Large intestine (tissue), 12 donors: ENCODE results near the gene TUBA4A. TPM values are rescaled to one million over a fixed set of nuclear protein-coding genes. Genes with fewer than 3 reads are reported as not detected.

Experiments used
- DNase-seq, 2 donors: peaks; one replicate each; pipeline versions ENCODE4 v3.0.0 to v3.0.0-alpha.2; 2013
- H3K27ac ChIP-seq: one replicate; pipeline ENCODE4 v1.5.1; 2013; ENCODE audit warnings: low read length
- H3K27me3 ChIP-seq: 2 replicates; pipeline ENCODE4 v1.6.1; 2013; ENCODE audit warnings: low read length; ENCODE audit not compliant: control insufficient read depth, insufficient read depth
- H3K36me3 ChIP-seq: 2 replicates; pipeline ENCODE4 v1.6.1; 2013; ENCODE audit warnings: low read length; ENCODE audit not compliant: control insufficient read depth, insufficient read depth
- H3K4me1 ChIP-seq: one replicate; pipeline ENCODE4 v1.6.1; 2013; ENCODE audit warnings: low read length; ENCODE audit not compliant: control insufficient read depth, insufficient read depth
- H3K4me3 ChIP-seq: one replicate; pipeline ENCODE4 v1.5.1; 2013; ENCODE audit warnings: low read length
- H3K9me3 ChIP-seq: one replicate; pipeline ENCODE4 v1.6.1; 2013; ENCODE audit warnings: mild to moderate bottlenecking, low read depth, low read length, moderate library complexity; ENCODE audit not compliant: control insufficient read depth
- WGBS: methylation state at CpG from one replicate; pipeline ENCODE4 v1.1.5; 2013; ENCODE audit warnings: low lambda C conversion rate; ENCODE audit not compliant: insufficient coverage; 5-methylcytosine and 5-hydroxymethylcytosine counted together
- long read RNA-seq, 11 donors: transcript quantifications; one replicate each; lab custom pipeline, GENCODE V29; 2026
- polyA plus RNA-seq: library from polyadenylated mRNA; unstranded; fragments of 120-200 nt; gene quantifications from one replicate; pipeline ENCODE4 v1.2.1, GENCODE V29; 2013

TUBA4A gene
- polyA plus RNA-seq = 25.6 TPM
- long read RNA-seq, donor 1, partial matches to known transcripts = 6 of 9 reads
- long read RNA-seq, donor 1, other reads (novel, unspliced or antisense) = 0 of 9 reads
- long read RNA-seq, donor 2, transcript TUBA4A-201 (4 exons, 2,162 nt) = major isoform, 15 of 20 reads
- long read RNA-seq, donor 2, partial matches to known transcripts = 5 of 20 reads
- long read RNA-seq, donor 2, other reads (novel, unspliced or antisense) = 0 of 20 reads
- long read RNA-seq, donor 3 = 0 reads
- long read RNA-seq, donor 4, partial matches to known transcripts = 0 of 2 reads
- long read RNA-seq, donor 4, other reads (novel, unspliced or antisense) = 0 of 2 reads
- long read RNA-seq, donor 5, transcript TUBA4A-201 (4 exons, 2,162 nt) = major isoform, 15 of 15 reads
- long read RNA-seq, donor 5, partial matches to known transcripts = 0 of 15 reads
- long read RNA-seq, donor 5, other reads (novel, unspliced or antisense) = 0 of 15 reads
- long read RNA-seq, donor 6, transcript TUBA4A-201 (4 exons, 2,162 nt) = major isoform, 10 of 66 reads
- long read RNA-seq, donor 6, partial matches to known transcripts = 56 of 66 reads
- long read RNA-seq, donor 6, other reads (novel, unspliced or antisense) = 0 of 66 reads
- long read RNA-seq, donor 7, transcript TUBA4A-201 (4 exons, 2,162 nt) = major isoform, 10 of 11 reads
- long read RNA-seq, donor 7, partial matches to known transcripts = 0 of 11 reads
- long read RNA-seq, donor 7, other reads (novel, unspliced or antisense) = 0 of 11 reads
- long read RNA-seq, donor 8, transcript TUBA4A-201 (4 exons, 2,162 nt) = major isoform, 22 of 29 reads
- long read RNA-seq, donor 8, partial matches to known transcripts = 6 of 29 reads
- long read RNA-seq, donor 8, other reads (novel, unspliced or antisense) = 0 of 29 reads
- long read RNA-seq, donor 9, transcript TUBA4A-201 (4 exons, 2,162 nt) = major isoform, 17 of 25 reads
- long read RNA-seq, donor 9, partial matches to known transcripts = 6 of 25 reads
- long read RNA-seq, donor 9, other reads (novel, unspliced or antisense) = 0 of 25 reads
- long read RNA-seq, donor 10, transcript TUBA4A-201 (4 exons, 2,162 nt) = major isoform, 10 of 10 reads
- long read RNA-seq, donor 10, partial matches to known transcripts = 0 of 10 reads
- long read RNA-seq, donor 10, other reads (novel, unspliced or antisense) = 0 of 10 reads
- long read RNA-seq, donor 11, transcript TUBA4A-201 (4 exons, 2,162 nt) = major isoform, 5 of 5 reads
- long read RNA-seq, donor 11, partial matches to known transcripts = 0 of 5 reads
- long read RNA-seq, donor 11, other reads (novel, unspliced or antisense) = 0 of 5 reads

DNA sequence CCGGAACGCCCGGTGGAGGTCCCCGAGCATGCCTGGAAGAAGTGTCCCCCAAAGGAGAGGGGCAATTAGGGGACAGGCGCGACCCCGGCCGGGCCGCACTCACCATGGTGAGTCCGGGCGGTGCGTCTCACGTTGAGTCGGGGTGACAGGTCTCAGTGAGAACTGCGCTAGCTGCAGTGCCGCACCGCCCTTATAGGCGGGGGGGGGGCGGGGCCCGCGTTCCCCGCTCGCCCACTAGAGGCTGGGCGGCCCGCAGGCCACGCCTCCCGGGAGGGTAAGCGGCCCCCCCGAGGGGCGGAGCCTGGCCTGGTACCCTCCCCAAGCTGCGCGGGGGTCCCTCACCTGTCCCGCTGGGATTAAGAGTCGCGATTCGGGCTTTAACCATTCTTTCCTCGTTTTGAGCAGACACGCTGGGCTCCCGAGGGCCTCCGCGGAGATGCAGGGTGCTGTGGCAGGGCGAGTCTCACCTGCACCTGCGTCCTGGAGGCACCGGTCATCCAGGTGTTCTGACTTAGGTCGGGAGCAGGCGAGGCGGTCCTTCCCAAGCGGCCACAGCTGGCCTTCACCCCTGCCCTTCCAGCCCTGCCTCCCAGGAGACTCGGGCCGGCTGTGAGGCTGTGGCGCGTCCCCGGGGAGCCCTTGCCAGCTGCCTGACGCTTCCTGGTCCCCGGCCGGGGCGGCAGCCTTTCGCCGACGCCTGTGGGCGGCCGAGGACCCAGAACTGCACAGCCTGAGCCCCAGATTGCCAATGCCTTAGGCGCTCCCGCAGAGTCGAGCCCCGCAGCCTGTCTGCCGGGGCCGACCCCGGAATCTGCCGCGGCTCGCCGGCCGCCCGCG lies at the start of gene TUBA4A:
TUBA4A (minus strand) TSS at position 166 of the 837 bp plus-strand sequence; CDS start at position 106, 60 bp downstream.
- Histone ChIP-seq H3K4me1 (peaks cover 40% of the 10 kb centered on the region), H3K4me3 (peak within 1 kb of the TSS; percentile 45), H3K36me3 (peaks cover 8% of the 10 kb centered on the region), H3K9me3 (no peaks in the 10 kb centered on the region), H3K27me3 (peaks cover 46% of the 10 kb centered on the region), H3K27ac (peak within 1 kb of the TSS; percentile 15)
- peak; percentile 76 to 83 for DNase-seq
- no CpG with 5 or more reads among the region's 76 CpGs for WGBS

GRCh38 chr2:219302412-219302968 lies 48.8 kb upstream of the TUBA4A start:
- no peak for DNase-seq
- Histone ChIP-seq H3K4me1 (no peaks in the 10 kb centered on the region), H3K27me3 (peaks cover 57% of the 10 kb centered on the region), H3K9me3 (no peaks in the 10 kb centered on the region), H3K4me3 (no peak overlapping the region), H3K36me3 (no peaks in the 10 kb centered on the region), H3K27ac (no peak overlapping the region)
- whole genome bisulfite sequencing = no CpG with 5 or more reads among the region's 11 CpGs

DNA sequence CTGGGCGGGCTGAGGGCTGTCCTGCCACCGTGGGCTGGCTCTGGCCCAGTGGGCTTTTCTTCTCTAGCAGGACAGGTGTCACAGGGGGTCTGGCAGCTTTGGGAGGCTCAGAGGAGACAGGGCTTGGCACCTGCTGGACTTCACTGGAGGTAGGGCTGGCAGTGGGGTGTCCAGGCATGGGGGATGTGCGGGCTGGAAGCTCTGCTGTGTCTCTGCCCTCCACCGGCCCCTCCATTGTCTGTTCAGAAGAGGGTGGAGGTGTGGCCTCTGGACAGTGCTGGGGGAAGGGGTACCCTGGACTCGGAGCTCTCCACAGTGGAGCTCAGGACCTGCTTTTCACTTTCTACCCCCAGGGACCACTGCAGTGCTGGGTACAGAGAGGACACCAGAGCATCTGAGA lies 46.3 kb upstream of the TUBA4A start:
- H3K4me3 ChIP-seq = no peak overlapping the region
- H3K27ac ChIP-seq = no peak overlapping the region
- H3K9me3 ChIP-seq = no peaks in the 10 kb centered on the region
- DNase-seq = no peak
- WGBS = no CpG with 5 or more reads among the region's 5 CpGs
- no peaks in the 10 kb centered on the region for H3K36me3 ChIP-seq
- H3K4me1 ChIP-seq = peaks cover 3% of the 10 kb centered on the region
- H3K27me3 ChIP-seq = peaks cover 50% of the 10 kb centered on the region

- no peaks in the 10 kb centered on the region for H3K9me3 ChIP-seq
- H3K27ac ChIP-seq = no peak overlapping the region
- WGBS = no CpG with 5 or more reads among the region's 6 CpGs
- H3K4me3 ChIP-seq = no peak overlapping the region
- H3K36me3 ChIP-seq = no peaks in the 10 kb centered on the region
- H3K27me3 ChIP-seq = peaks cover 50% of the 10 kb centered on the region
- H3K4me1 ChIP-seq = peaks cover 4% of the 10 kb centered on the region
- DNase-seq = no peak
These were observed 45.6 kb upstream of the TUBA4A start for GRCh38 chr2:219299372-219299760.

DNA sequence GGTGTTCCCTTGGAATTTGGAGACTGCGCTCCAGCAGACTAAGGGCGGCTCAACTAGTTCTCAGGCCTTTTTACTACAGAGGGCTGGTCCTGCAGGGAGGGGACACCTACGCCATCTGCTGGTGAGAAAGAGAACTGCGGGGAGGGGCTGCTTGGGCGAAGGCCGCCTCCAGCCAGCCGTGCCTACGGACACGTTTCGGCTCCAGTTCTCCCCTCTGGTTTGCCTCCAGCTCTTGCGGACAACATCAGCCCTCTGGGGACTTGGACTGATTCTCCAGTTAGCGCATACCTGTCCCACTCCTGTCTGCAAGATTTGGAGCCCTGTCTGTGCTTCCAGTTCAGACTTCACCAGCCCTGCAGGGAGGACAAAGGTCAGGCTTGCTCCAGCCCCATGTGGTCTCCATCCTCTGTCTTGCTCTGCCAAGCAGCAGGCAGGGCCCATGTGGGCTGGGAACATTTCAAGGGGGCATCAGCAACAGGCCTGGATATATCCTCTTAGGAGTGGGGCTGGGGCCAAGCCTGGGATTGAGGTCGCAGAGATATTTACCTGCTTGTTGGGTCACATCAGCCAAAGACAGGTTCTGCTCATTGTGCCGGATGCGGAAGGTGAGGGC lies 45.1 kb upstream of the TUBA4A start:
- no CpG with 5 or more reads among the region's 15 CpGs for WGBS
- Histone ChIP-seq H3K27me3 (peaks cover 49% of the 10 kb centered on the region), H3K36me3 (no peaks in the 10 kb centered on the region), H3K4me3 (no peak overlapping the region), H3K9me3 (no peaks in the 10 kb centered on the region), H3K27ac (no peak overlapping the region), H3K4me1 (peaks cover 9% of the 10 kb centered on the region)
- DNase-seq = peak; percentile 71 to 72

- Histone ChIP-seq H3K4me1 (peaks cover 9% of the 10 kb centered on the region), H3K4me3 (no peak overlapping the region), H3K27ac (no peak overlapping the region), H3K36me3 (no peaks in the 10 kb centered on the region), H3K9me3 (no peaks in the 10 kb centered on the region), H3K27me3 (peaks cover 43% of the 10 kb centered on the region)
- DNase-seq = no peak
- no CpG with 5 or more reads among the region's 14 CpGs for WGBS
These were observed 44.2 kb upstream of the TUBA4A start for GRCh38 chr2:219297766-219298456.

- Histone ChIP-seq H3K9me3 (no peaks in the 10 kb centered on the region), H3K4me3 (no peak overlapping the region), H3K27ac (no peak overlapping the region), H3K36me3 (no peaks in the 10 kb centered on the region), H3K27me3 (peaks cover 32% of the 10 kb centered on the region), H3K4me1 (peaks cover 9% of the 10 kb centered on the region)
- WGBS = no CpG with 5 or more reads among the region's 25 CpGs
- DNase-seq = no peak
These were observed 43.1 kb upstream of the TUBA4A start for GRCh38 chr2:219296631-219297391.

- Histone ChIP-seq H3K4me1 (peaks cover 9% of the 10 kb centered on the region), H3K4me3 (no peak overlapping the region), H3K27ac (no peak overlapping the region), H3K27me3 (peaks cover 25% of the 10 kb centered on the region), H3K9me3 (no peaks in the 10 kb centered on the region), H3K36me3 (no peaks in the 10 kb centered on the region)
- WGBS = no CpG with 5 or more reads among the region's 14 CpGs
- DNase-seq = no peak
These were observed 42.4 kb upstream of the TUBA4A start for GRCh38 chr2:219296142-219296541.
